ENCODE data around the gene IKZF4. TPM values are rescaled to one million over a fixed set of nuclear protein-coding genes. Genes with fewer than 3 reads are reported as not detected.

Gene IKZF4
- total RNA-seq, 1 experiment from 2014 or later = 8.8 TPM

GRCh38 chr12:56029166-56029519 lies 8.3 kb downstream of the IKZF4 start:
- no peak for DNase-seq (ENCODE audit: low spot score)
- no peaks in the 10 kb centered on the region for H3K9me3 ChIP-seq (ENCODE audit: low read depth, low read length, poor library complexity, severe bottlenecking)

GRCh38 chr12:56029666-56030293 lies 8.9 kb downstream of the IKZF4 start:
- intact Hi-C loops (cut with micrococcal nuclease; ENCODE audit: unreplicated experiment) = loop anchor here (2.0 kb wide), 1 partner anchor 33 kb away; the partner anchor contains the start of gene SUOX
- CTCF ChIA-PET = interaction anchor here (0.6 to 2.2 kb wide), 6 partner anchors 11 to 291 kb away, joined by 3 to 14 read pairs (median 4); no protein-coding TSS in a partner anchor
- peak; percentile 73 for DNase-seq (ENCODE audit: low spot score)
- H3K4me3 ChIP-seq (ENCODE audit: low read depth, low read length, poor library complexity, severe bottlenecking) = no peak overlapping the region
- no peaks in the 10 kb centered on the region for H3K4me1 ChIP-seq (ENCODE audit: insufficient read depth, low read length, poor library complexity, severe bottlenecking)
- no peaks in the 10 kb centered on the region for H3K9me3 ChIP-seq (ENCODE audit: low read depth, low read length, poor library complexity, severe bottlenecking)
- POLR2A ChIA-PET (ENCODE audit: low non-redundant PET) = no interaction called here
- no peak for TF ChIP-seq EZH2 (IDR thresholded peaks at IDR 0.05; ENCODE audit: borderline replicate concordance, low read depth, low read length, poor library complexity, severe bottlenecking)
- TF ChIP-seq CTCF (conservative IDR thresholded peaks at IDR 0.05; ENCODE audit: low read depth, low read length) = peak; percentile 82
- H3K36me3 ChIP-seq (ENCODE audit: insufficient read depth, low read length, poor library complexity, severe bottlenecking) = no peaks in the 10 kb centered on the region
- no peaks in the 10 kb centered on the region for H3K27me3 ChIP-seq (replicated peaks; ENCODE audit: insufficient read depth, low read depth, low read length, poor library complexity)
- no TSS peak for BruUV-seq (replicated peaks)
- H3K27ac ChIP-seq (ENCODE audit: low read depth, low read length, poor library complexity, severe bottlenecking) = no peak overlapping the region

More at GRCh38 chr12:56029166-56029519, 8.3 kb downstream of the IKZF4 start:
- H3K27me3 ChIP-seq (replicated peaks; ENCODE audit: insufficient read depth, low read depth, low read length, poor library complexity) = no peaks in the 10 kb centered on the region
- no peak overlapping the region for H3K27ac ChIP-seq (ENCODE audit: low read depth, low read length, poor library complexity, severe bottlenecking)
- TF ChIP-seq CTCF (conservative IDR thresholded peaks at IDR 0.05; ENCODE audit: low read depth, low read length) (no peak), EZH2 (IDR thresholded peaks at IDR 0.05; ENCODE audit: borderline replicate concordance, low read depth, low read length, poor library complexity, severe bottlenecking) (no peak)
- no peaks in the 10 kb centered on the region for H3K36me3 ChIP-seq (ENCODE audit: insufficient read depth, low read length, poor library complexity, severe bottlenecking)
- CTCF ChIA-PET = interaction anchor here (0.8 to 2.2 kb wide), 3 partner anchors 33 to 291 kb away, joined by 3 to 14 read pairs (median 11); no protein-coding TSS in a partner anchor
- H3K4me3 ChIP-seq (ENCODE audit: low read depth, low read length, poor library complexity, severe bottlenecking) = no peak overlapping the region
- POLR2A ChIA-PET (ENCODE audit: low non-redundant PET) = no interaction called here
- BruUV-seq (replicated peaks) = no TSS peak
- intact Hi-C loops (cut with micrococcal nuclease; ENCODE audit: unreplicated experiment) = loop anchor here (2.0 kb wide), 1 partner anchor 32 kb away; the partner anchor contains the start of gene SUOX
- no peaks in the 10 kb centered on the region for H3K4me1 ChIP-seq (ENCODE audit: insufficient read depth, low read length, poor library complexity, severe bottlenecking)

- H3K4me1 ChIP-seq (ENCODE audit: insufficient read depth, low read length, poor library complexity, severe bottlenecking) = peaks cover 6% of the 10 kb centered on the region
- intact Hi-C loops (cut with micrococcal nuclease; ENCODE audit: unreplicated experiment) = no loop called here
- H3K9me3 ChIP-seq (ENCODE audit: low read depth, low read length, poor library complexity, severe bottlenecking) = no peaks in the 10 kb centered on the region
- no peak overlapping the region for H3K27ac ChIP-seq (ENCODE audit: low read depth, low read length, poor library complexity, severe bottlenecking)
- H3K36me3 ChIP-seq (ENCODE audit: insufficient read depth, low read length, poor library complexity, severe bottlenecking) = no peaks in the 10 kb centered on the region
- H3K27me3 ChIP-seq (replicated peaks; ENCODE audit: insufficient read depth, low read depth, low read length, poor library complexity) = no peaks in the 10 kb centered on the region
- TF ChIP-seq CTCF (conservative IDR thresholded peaks at IDR 0.05; ENCODE audit: low read depth, low read length) = no peak
- no peak for TF ChIP-seq EZH2 (IDR thresholded peaks at IDR 0.05; ENCODE audit: borderline replicate concordance, low read depth, low read length, poor library complexity, severe bottlenecking)
- no TSS peak for BruUV-seq (replicated peaks)
- ChIA-PET CTCF (no interaction called here), POLR2A (ENCODE audit: low non-redundant PET) (no interaction called here)
- no peak overlapping the region for H3K4me3 ChIP-seq (ENCODE audit: low read depth, low read length, poor library complexity, severe bottlenecking)
- no peak for DNase-seq (ENCODE audit: low spot score)
Measured at GRCh38 chr12:56031987-56032386, 11.1 kb downstream of the IKZF4 start.

Measured in A673 (cell line).